ENCODE measurements around the gene IFT122.

- TF ChIP-seq CTCF (IDR thresholded peaks at IDR 0.05) (peak; percentile 87 to 95 (median 92)), POLR2A (IDR thresholded peaks at IDR 0.05) (no peak)
Measured at GRCh38 chr3:129490273-129490675, 50.2 kb downstream of the IFT122 start.
